ENCODE data around the gene ZNF763. TPM values are rescaled to one million over a fixed set of nuclear protein-coding genes. Genes with fewer than 3 reads are reported as not detected.
"Not testable (repeated sequence)": the region's sequence is repeated elsewhere in the genome, so short reads cannot be mapped to it uniquely, and the experiment has no call there.

The ZNF763 gene
- total RNA-seq, 4 donors from 2014 or later, result 7.4 to 14.4 (median 10.3) TPM

DNA sequence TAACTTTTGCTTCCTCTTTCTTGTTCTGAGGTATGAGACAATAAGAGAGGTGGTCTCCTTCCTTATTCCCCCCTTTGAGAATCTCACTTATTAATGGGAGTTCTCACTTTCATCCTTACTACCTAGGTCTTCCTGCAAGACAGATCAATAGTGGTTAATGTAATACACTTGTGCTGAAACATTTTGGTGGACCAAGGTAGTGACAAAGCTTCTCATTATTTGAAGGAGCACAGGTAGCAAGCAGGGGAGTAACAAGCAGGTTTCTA, 22.1 kb upstream of the ZNF763 start:
- H3K4me1 ChIP-seq, result no peaks in the 10 kb centered on the region
- TF ChIP-seq, protein P1, sequence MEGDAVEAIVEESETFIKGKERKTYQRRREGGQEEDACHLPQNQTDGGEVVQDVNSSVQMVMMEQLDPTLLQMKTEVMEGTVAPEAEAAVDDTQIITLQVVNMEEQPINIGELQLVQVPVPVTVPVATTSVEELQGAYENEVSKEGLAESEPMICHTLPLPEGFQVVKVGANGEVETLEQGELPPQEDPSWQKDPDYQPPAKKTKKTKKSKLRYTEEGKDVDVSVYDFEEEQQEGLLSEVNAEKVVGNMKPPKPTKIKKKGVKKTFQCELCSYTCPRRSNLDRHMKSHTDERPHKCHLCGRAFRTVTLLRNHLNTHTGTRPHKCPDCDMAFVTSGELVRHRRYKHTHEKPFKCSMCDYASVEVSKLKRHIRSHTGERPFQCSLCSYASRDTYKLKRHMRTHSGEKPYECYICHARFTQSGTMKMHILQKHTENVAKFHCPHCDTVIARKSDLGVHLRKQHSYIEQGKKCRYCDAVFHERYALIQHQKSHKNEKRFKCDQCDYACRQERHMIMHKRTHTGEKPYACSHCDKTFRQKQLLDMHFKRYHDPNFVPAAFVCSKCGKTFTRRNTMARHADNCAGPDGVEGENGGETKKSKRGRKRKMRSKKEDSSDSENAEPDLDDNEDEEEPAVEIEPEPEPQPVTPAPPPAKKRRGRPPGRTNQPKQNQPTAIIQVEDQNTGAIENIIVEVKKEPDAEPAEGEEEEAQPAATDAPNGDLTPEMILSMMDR (IDR thresholded peaks at IDR 0.05), result no peak
- no peak for TF ChIP-seq POLR2A (IDR thresholded peaks at IDR 0.05)
- no peak for DNase-seq
- H3K9me3 ChIP-seq, result no peaks in the 10 kb centered on the region
- no peaks in the 10 kb centered on the region for H3K27me3 ChIP-seq
- H3K4me3 ChIP-seq (replicated peaks in 1 of 3), result no peak overlapping the region
- H3K27ac ChIP-seq, result no peak overlapping the region
- intact Hi-C loops (cut with DNase I), result no loop called here
- peaks cover 22% of the 10 kb centered on the region in 2 donors for H3K36me3 ChIP-seq

DNA sequence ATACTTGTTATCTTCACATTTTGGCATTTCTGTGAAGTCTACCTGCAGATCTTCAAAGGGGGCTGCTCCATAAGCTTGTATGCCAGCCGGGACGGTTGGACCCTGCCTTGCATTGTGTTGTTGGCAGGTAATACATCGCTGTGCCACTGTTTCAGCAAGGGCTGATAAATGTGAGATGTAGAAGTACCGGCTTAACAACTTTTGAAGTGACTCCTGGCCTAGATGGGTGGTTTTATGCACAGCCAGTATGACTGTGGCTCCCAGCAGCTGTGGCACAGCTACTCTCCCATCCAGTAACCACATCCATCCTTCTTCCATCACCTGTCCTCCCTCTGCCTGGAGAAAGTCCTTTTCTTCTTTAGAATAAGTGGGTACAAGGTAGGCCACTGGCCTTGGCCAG, 20.2 kb upstream of the ZNF763 start:
- Histone ChIP-seq H3K27me3 (no peaks in the 10 kb centered on the region), H3K9me3 (peaks cover 10% of the 10 kb centered on the region), H3K27ac (no peak overlapping the region), H3K4me1 (no peaks in the 10 kb centered on the region), H3K36me3 (peaks cover 41% of the 10 kb centered on the region in 2 donors), H3K4me3 (replicated peaks in 1 of 3) (no peak overlapping the region)
- TF ChIP-seq, protein P1 (IDR thresholded peaks at IDR 0.05), result no peak
- no peak for TF ChIP-seq POLR2A (IDR thresholded peaks at IDR 0.05)
- 94 to 98% methylated on average over 4 of the region's 4 CpGs for WGBS, 2 donors
- no peak for DNase-seq
- intact Hi-C loops (cut with DNase I), result no loop called here

DNA sequence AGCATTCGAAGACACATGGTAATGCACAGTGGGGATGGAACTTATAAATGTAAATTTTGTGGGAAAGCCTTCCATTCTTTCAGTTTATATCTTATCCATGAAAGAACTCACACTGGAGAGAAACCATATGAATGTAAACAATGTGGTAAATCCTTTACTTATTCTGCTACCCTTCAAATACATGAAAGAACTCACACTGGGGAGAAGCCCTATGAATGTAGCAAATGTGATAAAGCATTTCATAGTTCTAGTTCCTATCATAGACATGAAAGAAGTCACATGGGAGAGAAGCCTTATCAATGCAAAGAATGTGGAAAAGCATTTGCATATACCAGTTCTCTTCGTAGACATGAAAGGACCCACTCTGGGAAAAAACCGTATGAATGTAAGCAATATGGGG, 16.2 kb upstream of the ZNF763 start:
- Histone ChIP-seq H3K27me3 (no peaks in the 10 kb centered on the region), H3K9me3 (peaks cover 13% of the 10 kb centered on the region), H3K27ac (no peak overlapping the region), H3K4me1 (no peaks in the 10 kb centered on the region), H3K36me3 (peaks cover 36 to 39% of the 10 kb centered on the region in 2 donors), H3K4me3 (replicated peaks in 1 of 3) (no peak overlapping the region)
- intact Hi-C loops (cut with DNase I), result no loop called here
- no peak for DNase-seq
- TF ChIP-seq, protein P1 (IDR thresholded peaks at IDR 0.05), result no peak
- no peak for TF ChIP-seq POLR2A (IDR thresholded peaks at IDR 0.05)
- WGBS, 2 donors, result 98 to 99% methylated on average over 3 of the region's 3 CpGs

DNA sequence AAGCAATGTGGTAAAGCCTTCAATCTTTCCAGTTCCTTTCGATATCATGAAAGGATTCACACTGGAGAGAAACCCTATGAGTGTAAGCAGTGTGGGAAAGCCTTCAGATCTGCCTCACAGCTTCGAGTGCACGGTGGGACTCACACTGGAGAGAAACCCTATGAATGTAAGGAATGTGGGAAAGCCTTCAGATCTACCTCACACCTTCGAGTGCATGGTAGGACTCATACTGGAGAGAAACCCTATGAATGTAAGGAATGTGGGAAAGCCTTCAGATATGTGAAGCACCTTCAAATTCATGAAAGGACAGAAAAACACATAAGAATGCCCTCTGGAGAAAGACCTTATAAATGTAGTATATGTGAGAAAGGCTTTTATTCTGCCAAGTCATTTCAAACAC, 15.6 kb upstream of the ZNF763 start:
- WGBS, 2 donors, result 94 to 96% methylated on average over 4 of the region's 4 CpGs
- no peak for TF ChIP-seq POLR2A (IDR thresholded peaks at IDR 0.05)
- TF ChIP-seq, protein P1 (IDR thresholded peaks at IDR 0.05), result no peak
- no peak for DNase-seq
- H3K4me1 ChIP-seq, result no peaks in the 10 kb centered on the region
- no peak overlapping the region for H3K27ac ChIP-seq
- H3K27me3 ChIP-seq, result no peaks in the 10 kb centered on the region
- peaks cover 36 to 39% of the 10 kb centered on the region in 2 donors for H3K36me3 ChIP-seq
- H3K9me3 ChIP-seq, result peaks cover 13% of the 10 kb centered on the region
- intact Hi-C loops (cut with DNase I), result no loop called here
- H3K4me3 ChIP-seq (replicated peaks in 1 of 3), result no peak overlapping the region

DNA sequence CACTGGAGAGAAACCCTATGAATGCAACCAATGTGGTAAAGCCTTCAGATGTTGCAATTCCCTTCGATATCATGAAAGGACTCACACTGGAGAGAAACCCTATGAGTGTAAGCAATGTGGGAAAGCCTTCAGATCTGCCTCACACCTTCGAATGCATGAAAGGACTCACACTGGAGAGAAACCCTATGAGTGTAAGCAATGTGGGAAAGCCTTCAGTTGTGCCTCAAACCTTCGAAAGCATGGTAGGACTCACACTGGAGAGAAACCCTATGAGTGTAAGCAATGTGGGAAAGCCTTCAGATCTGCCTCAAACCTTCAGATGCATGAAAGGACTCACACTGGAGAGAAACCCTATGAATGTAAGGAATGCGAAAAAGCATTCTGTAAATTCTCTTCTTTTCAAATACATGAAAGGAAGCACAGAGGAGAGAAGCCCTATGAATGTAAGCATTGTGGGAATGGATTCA, 15.2 kb upstream of the ZNF763 start:
- DNase-seq; H3K4me1 ChIP-seq; H3K27ac ChIP-seq; H3K4me3 ChIP-seq (replicated peaks in 1 of 3); intact Hi-C loops (cut with DNase I); H3K27me3 ChIP-seq: not testable (repeated sequence)
- Histone ChIP-seq H3K9me3 (peaks cover 13% of the 10 kb centered on the region), H3K36me3 (peaks cover 36% of the 10 kb centered on the region in 2 donors)
- WGBS, 2 donors, result 93 to 97% methylated on average over 4 of the region's 4 CpGs

DNA sequence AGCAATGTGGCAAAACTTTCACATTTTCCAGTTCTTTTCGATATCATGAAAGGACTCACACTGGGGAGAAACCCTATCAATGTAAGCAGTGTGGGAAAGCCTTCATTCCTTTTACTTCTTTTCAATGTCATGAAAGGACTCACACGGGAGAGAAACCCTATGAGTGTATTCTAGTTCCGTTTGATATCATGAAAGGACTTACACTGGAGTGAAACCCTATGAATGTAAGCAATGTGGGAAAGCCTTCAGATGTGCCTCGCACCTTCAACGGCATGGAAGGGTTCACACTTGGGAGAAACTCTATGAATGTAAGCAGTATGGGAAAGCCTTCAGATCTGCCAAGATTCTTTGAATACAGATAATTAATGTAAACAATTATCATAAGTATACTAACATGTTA, 14.5 kb upstream of the ZNF763 start:
- intact Hi-C loops (cut with DNase I), result no loop called here
- Histone ChIP-seq H3K27me3 (no peaks in the 10 kb centered on the region), H3K4me1 (no peaks in the 10 kb centered on the region), H3K4me3 (replicated peaks in 1 of 3) (no peak overlapping the region), H3K27ac (no peak overlapping the region), H3K36me3 (peaks cover 36% of the 10 kb centered on the region in 2 donors), H3K9me3 (peaks cover 13% of the 10 kb centered on the region)
- WGBS, 2 donors, result 97 to 98% methylated on average over 5 of the region's 5 CpGs
- no peak for DNase-seq
- TF ChIP-seq, protein P1 (IDR thresholded peaks at IDR 0.05), result no peak
- no peak for TF ChIP-seq POLR2A (IDR thresholded peaks at IDR 0.05)
